ENCODE measurements around the gene SND1. TPM values are rescaled to one million over a fixed set of nuclear protein-coding genes. Genes with fewer than 3 reads are reported as not detected.

The SND1 gene
- total RNA-seq, 1 experiment from 2014 or later, result 274 TPM

DNA sequence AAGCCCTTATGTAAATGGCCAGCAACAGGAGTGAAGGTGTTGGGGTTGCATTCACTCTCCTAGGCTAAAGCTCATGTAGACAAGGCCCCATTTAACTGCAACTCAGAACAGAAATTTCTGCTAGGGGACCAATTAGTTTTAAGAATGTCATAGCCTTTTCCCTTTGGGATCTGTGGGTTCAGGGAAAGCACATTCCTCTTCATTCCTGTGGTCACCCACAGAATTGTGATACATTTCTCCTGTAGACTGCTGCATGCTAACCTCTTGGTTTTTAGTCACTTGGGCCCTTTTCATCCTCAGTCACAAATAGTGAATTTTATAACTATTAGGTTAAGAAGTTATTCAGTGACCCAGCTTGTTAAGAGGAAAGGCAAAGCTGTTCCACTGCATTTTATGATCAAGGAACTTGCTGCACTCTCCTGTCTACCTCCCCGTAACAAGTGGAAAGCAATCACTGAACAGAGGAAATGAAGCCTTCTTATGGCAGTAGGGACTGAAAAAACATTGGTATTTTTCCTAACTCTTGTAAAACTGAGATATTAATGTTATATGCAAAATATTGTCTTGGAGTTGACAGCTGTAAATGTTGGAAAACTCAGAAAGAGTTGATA lies 124.9 kb downstream of the SND1 start:
- intact Hi-C loops (cut with micrococcal nuclease; ENCODE audit: unreplicated experiment), result no loop called here
- DNase-seq, result no peak
- H3K36me3 ChIP-seq (ENCODE audit: control insufficient read depth, insufficient read depth, low read length), result no peaks in the 10 kb centered on the region
- ChIA-PET CTCF (no interaction called here), POLR2A (no interaction called here)
- Mint-ChIP-seq H3K4me1 (ENCODE audit: low read depth, unreplicated experiment) (peaks cover 6% of the 10 kb centered on the region), H3K27me3 (ENCODE audit: insufficient read depth, unreplicated experiment) (no peaks in the 10 kb centered on the region), H3K9me3 (ENCODE audit: unreplicated experiment) (no peaks in the 10 kb centered on the region), H3K27ac (ENCODE audit: unreplicated experiment) (no peak overlapping the region), H3K4me3 (ENCODE audit: unreplicated experiment) (no peak overlapping the region), H3K36me3 (ENCODE audit: insufficient read depth, unreplicated experiment) (peaks cover 22% of the 10 kb centered on the region)
- H3K9me3 ChIP-seq, result no peaks in the 10 kb centered on the region
- BruUV-seq (replicated peaks), result no TSS peak
- no peak overlapping the region for H3K4me3 ChIP-seq (ENCODE audit: low read depth, low read length)
- H3K4me1 ChIP-seq, result no peaks in the 10 kb centered on the region
- TF ChIP-seq, protein P1, sequence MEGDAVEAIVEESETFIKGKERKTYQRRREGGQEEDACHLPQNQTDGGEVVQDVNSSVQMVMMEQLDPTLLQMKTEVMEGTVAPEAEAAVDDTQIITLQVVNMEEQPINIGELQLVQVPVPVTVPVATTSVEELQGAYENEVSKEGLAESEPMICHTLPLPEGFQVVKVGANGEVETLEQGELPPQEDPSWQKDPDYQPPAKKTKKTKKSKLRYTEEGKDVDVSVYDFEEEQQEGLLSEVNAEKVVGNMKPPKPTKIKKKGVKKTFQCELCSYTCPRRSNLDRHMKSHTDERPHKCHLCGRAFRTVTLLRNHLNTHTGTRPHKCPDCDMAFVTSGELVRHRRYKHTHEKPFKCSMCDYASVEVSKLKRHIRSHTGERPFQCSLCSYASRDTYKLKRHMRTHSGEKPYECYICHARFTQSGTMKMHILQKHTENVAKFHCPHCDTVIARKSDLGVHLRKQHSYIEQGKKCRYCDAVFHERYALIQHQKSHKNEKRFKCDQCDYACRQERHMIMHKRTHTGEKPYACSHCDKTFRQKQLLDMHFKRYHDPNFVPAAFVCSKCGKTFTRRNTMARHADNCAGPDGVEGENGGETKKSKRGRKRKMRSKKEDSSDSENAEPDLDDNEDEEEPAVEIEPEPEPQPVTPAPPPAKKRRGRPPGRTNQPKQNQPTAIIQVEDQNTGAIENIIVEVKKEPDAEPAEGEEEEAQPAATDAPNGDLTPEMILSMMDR (IDR thresholded peaks at IDR 0.05; ENCODE audit: insufficient read depth in 1 of 2, low read depth in 1 of 2, low read length in 1 of 2, severe bottlenecking in 1 of 2, unreplicated experiment in 1 of 2), result no peak
- no peaks in the 10 kb centered on the region for H3K27me3 ChIP-seq (replicated peaks; ENCODE audit: control insufficient read depth, insufficient read depth, low read length)

DNA sequence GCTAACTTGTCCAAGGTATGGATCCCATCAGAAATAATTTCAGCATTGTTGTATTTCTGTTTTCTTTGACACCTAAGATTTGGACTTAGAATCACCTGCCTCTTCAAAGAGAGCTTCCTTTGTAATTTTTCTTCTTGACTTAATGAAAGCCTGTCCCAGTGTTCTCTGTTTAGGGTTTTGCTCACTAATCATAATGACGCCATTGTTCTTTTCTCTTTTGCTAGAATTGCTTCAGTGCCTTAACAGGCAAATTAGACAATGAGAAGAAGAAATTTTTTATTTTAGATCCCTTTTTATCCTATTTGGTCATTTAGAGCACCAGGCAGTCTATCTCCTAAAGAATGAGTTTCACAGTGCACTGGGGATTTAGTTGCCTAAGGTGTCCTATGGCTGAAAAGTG lies 128.5 kb downstream of the SND1 start:
- H3K27me3 ChIP-seq (replicated peaks; ENCODE audit: control insufficient read depth, insufficient read depth, low read length), result no peaks in the 10 kb centered on the region
- Mint-ChIP-seq H3K4me3 (ENCODE audit: unreplicated experiment) (no peak overlapping the region), H3K9me3 (ENCODE audit: unreplicated experiment) (no peaks in the 10 kb centered on the region), H3K4me1 (ENCODE audit: low read depth, unreplicated experiment) (peaks cover 6% of the 10 kb centered on the region), H3K27ac (ENCODE audit: unreplicated experiment) (no peak overlapping the region), H3K27me3 (ENCODE audit: insufficient read depth, unreplicated experiment) (no peaks in the 10 kb centered on the region), H3K36me3 (ENCODE audit: insufficient read depth, unreplicated experiment) (peaks cover 14% of the 10 kb centered on the region)
- H3K4me3 ChIP-seq (ENCODE audit: low read depth, low read length), result no peak overlapping the region
- no peaks in the 10 kb centered on the region for H3K4me1 ChIP-seq
- TF ChIP-seq, protein P1 (IDR thresholded peaks at IDR 0.05; ENCODE audit: insufficient read depth in 1 of 2, low read depth in 1 of 2, low read length in 1 of 2, severe bottlenecking in 1 of 2, unreplicated experiment in 1 of 2), result no peak
- POLR2A ChIA-PET, result no interaction called here
- BruUV-seq (replicated peaks), result no TSS peak
- CTCF ChIA-PET, result no interaction called here
- intact Hi-C loops (cut with micrococcal nuclease; ENCODE audit: unreplicated experiment), result no loop called here
- no peak for DNase-seq
- H3K9me3 ChIP-seq, result no peaks in the 10 kb centered on the region
- no peaks in the 10 kb centered on the region for H3K36me3 ChIP-seq (ENCODE audit: control insufficient read depth, insufficient read depth, low read length)

DNA sequence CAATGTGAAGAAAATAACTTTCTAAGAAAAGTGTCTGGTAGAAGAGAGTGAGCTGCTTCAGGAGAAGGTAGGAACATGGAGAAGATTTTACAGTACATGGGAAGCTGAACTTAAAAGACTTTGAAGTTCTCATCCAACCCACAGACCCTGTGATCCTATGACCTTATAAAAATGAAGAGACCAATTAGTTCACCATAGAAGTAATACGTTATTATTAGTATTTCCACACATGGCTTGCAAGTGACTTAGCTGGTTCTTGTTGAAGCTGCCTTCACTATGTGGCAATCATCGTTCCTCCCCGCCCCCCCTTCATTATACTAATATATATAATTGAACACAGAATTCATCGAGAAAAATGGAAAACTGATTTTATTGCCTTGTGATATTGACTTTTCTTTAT lies 129.1 kb downstream of the SND1 start:
- peaks cover 6% of the 10 kb centered on the region for H3K4me1 Mint-ChIP-seq (ENCODE audit: low read depth, unreplicated experiment)
- no peak overlapping the region for H3K27ac Mint-ChIP-seq (ENCODE audit: unreplicated experiment)

More for the DNA sequence above, 129.1 kb downstream of the SND1 start:
- Histone ChIP-seq H3K36me3 (ENCODE audit: control insufficient read depth, insufficient read depth, low read length) (no peaks in the 10 kb centered on the region), H3K4me3 (ENCODE audit: low read depth, low read length) (no peak overlapping the region), H3K9me3 (no peaks in the 10 kb centered on the region), H3K27me3 (replicated peaks; ENCODE audit: control insufficient read depth, insufficient read depth, low read length) (no peaks in the 10 kb centered on the region), H3K4me1 (no peaks in the 10 kb centered on the region)
- H3K9me3 Mint-ChIP-seq (ENCODE audit: unreplicated experiment), result no peaks in the 10 kb centered on the region
- TF ChIP-seq, protein P1 (IDR thresholded peaks at IDR 0.05; ENCODE audit: insufficient read depth in 1 of 2, low read depth in 1 of 2, low read length in 1 of 2, severe bottlenecking in 1 of 2, unreplicated experiment in 1 of 2), result no peak
- no peaks in the 10 kb centered on the region for H3K27me3 Mint-ChIP-seq (ENCODE audit: insufficient read depth, unreplicated experiment)
- CTCF ChIA-PET, result no interaction called here
- H3K4me3 Mint-ChIP-seq (ENCODE audit: unreplicated experiment), result no peak overlapping the region
- peaks cover 13% of the 10 kb centered on the region for H3K36me3 Mint-ChIP-seq (ENCODE audit: insufficient read depth, unreplicated experiment)
- no peak for DNase-seq
- POLR2A ChIA-PET, result no interaction called here
- no TSS peak for BruUV-seq (replicated peaks)
- intact Hi-C loops (cut with micrococcal nuclease; ENCODE audit: unreplicated experiment), result no loop called here
